Prostate gland (tissue), 2 donors: ENCODE data around the gene CHRM2. TPM values are rescaled to one million over a fixed set of nuclear protein-coding genes. Genes with fewer than 3 reads are reported as not detected.
A peak's percentile ranks its signal among the peaks of the same experiment; 100 is the strongest.

Experiments used
- DNase-seq: peaks from one replicate; pipeline ENCODE4 v3.0.0-alpha.2; 2019; ENCODE audit warnings: low spot score
- H3K27ac ChIP-seq, 2 donors: fragments of 200-600 bp; sonication (generic); 2 replicates each; pipeline ENCODE4 v1.5.1; 2017 to 2019
- H3K27me3 ChIP-seq: fragments of 200-600 bp; sonication (generic); replicated peaks from 2 replicates; pipeline ENCODE4 v1.5.1; 2019; ENCODE audit not compliant: insufficient read depth
- H3K36me3 ChIP-seq, 2 donors: fragments of 200-600 bp; sonication (generic); 1 replicate in 1 of 2; 2 replicates in 1 of 2; pipeline versions ENCODE4 v1.5.1 to v1.8.1; 2017 to 2019
- H3K4me1 ChIP-seq: fragments of 200-600 bp; sonication (generic); replicated peaks from 2 replicates; pipeline ENCODE4 v1.5.1; 2019
- H3K4me3 ChIP-seq, 2 donors: fragments of 200-600 bp; sonication (generic); 2 replicates each; pipeline ENCODE4 v1.5.1; 2017 to 2019
- H3K9me3 ChIP-seq: fragments of 200-600 bp; sonication (generic); 2 replicates; pipeline ENCODE4 v1.5.1; 2017
- CTCF ChIP-seq, 4 experiments: fragments of 200-600 bp in 2 of 4; fragments of 450-650 bp in 2 of 4; sonication (generic) in 2 of 4; IDR thresholded peaks; 1 replicate in 3 of 4; 2 replicates in 1 of 4; pipeline ENCODE4 v1.5.1; 2016 to 2019; ENCODE audit warnings: antibody characterized with exemption in 4 of 4, mild to moderate bottlenecking in 2 of 4, moderate library complexity in 2 of 4
- POLR2A ChIP-seq: fragments of 450-650 bp; IDR thresholded peaks from one replicate; pipeline ENCODE4 v1.6.1; 2016; ENCODE audit warnings: antibody characterized with exemption, mild to moderate bottlenecking
- POLR2AphosphoS5 ChIP-seq: sonication (generic); formaldehyde crosslinking; IDR thresholded peaks from one replicate; pipeline ENCODE4 v1.6.1; 2017; ENCODE audit warnings: antibody characterized with exemption
- WGBS: methylation state at CpG from one replicate; pipeline ENCODE4 v1.1.5; 2018; 5-methylcytosine and 5-hydroxymethylcytosine counted together
- intact Hi-C: fragments of 100-400 bp; cut with DNase I; formaldehyde crosslinking; loops from one replicate; pipeline ENCODE4 v1.14.2; 2022
- microRNA counts, 2 donors: library from miRNA; unstranded; fragments of <30 nt; microRNA quantifications; one replicate each; lab custom pipeline; 2016 to 2017
- microRNA-seq: library from miRNA; unstranded; fragments of <30 nt; microRNA quantifications from one replicate; pipeline ENCODE4, GENCODE V29; 2016
- small RNA-seq, 2 donors: library from RNA; depleted of rRNA; stranded (forward); fragments of <200 nt; gene quantifications; one replicate each; pipeline ENCODE3, GENCODE V24; 2016
- total RNA-seq, 2 donors: library from RNA; depleted of rRNA; stranded (reverse); fragments of >200 nt; gene quantifications; one replicate each; pipeline ENCODE4 v1.1.0, GENCODE V29; 2016

Gene CHRM2
- total RNA-seq, 2 donors from 2014 or later, result 0.40 TPM; not detected in 1

GRCh38 chr7:137045573-137045972 lies 177.1 kb downstream of the CHRM2 start:
- TF ChIP-seq POLR2A (no peak), POLR2AphosphoS5 (no peak), CTCF (IDR thresholded peaks at IDR 0.05) (no peak)
- H3K27me3 ChIP-seq, result no peaks in the 10 kb centered on the region
- H3K27ac ChIP-seq, result no peak overlapping the region
- 82% methylated on average over 3 of the region's 3 CpGs for WGBS
- H3K36me3 ChIP-seq, result no peaks in the 10 kb centered on the region
- DNase-seq, result no peak
- intact Hi-C loops, result no loop called here
- H3K4me1 ChIP-seq, result no peaks in the 10 kb centered on the region
- no peaks in the 10 kb centered on the region for H3K9me3 ChIP-seq
- no peak overlapping the region for H3K4me3 ChIP-seq

GRCh38 chr7:137069249-137069963 lies 201.0 kb downstream of the CHRM2 start:
- TF ChIP-seq POLR2AphosphoS5 (no peak), CTCF (IDR thresholded peaks at IDR 0.05) (no peak), POLR2A (no peak)
- H3K36me3 ChIP-seq, result no peaks in the 10 kb centered on the region

More at GRCh38 chr7:137069249-137069963, 201.0 kb downstream of the CHRM2 start:
- WGBS, result 79% methylated on average over 8 of the region's 8 CpGs
- DNase-seq, result no peak
- no peak overlapping the region for H3K27ac ChIP-seq
- intact Hi-C loops, result no loop called here
- no peaks in the 10 kb centered on the region for H3K9me3 ChIP-seq
- H3K4me1 ChIP-seq, result no peaks in the 10 kb centered on the region
- no peaks in the 10 kb centered on the region for H3K27me3 ChIP-seq
- no peak overlapping the region for H3K4me3 ChIP-seq

MicroRNAs encoded within 50 kb of the gene (microRNA counts, 767-probe panel; counts per million panel counts)
- microRNA hsa-miR-490-3p (lab: Ali Mortazavi, UCI) (431 to 1,117 counts per million in 2 donors), microRNA hsa-miR-490-5p (lab: Ali Mortazavi, UCI) (431 to 659 counts per million in 2 donors)

Small RNA genes lying within 50 kb of the gene (microRNA-seq; reads per million reads assigned to microRNA genes)
- gene MIR490, result 14.6 reads per million, percentile 56 among the genes with 10 or more reads in this experiment

Small RNA genes lying within 50 kb of the gene (small RNA-seq; reads per million reads assigned to genes)
- gene KRT8P51 (0 reads per million in 2 donors), gene MIR490 (0 reads per million in 2 donors)
